BE2C (cell line): ENCODE results near the gene METTL15.
"Not testable (repeated sequence)": the region's sequence is repeated elsewhere in the genome, so short reads cannot be mapped to it uniquely, and the experiment has no call there.

ENCODE experiments used
- DNase-seq: peaks from one replicate; pipeline ENCODE4 v3.0.0-alpha.2; 2020
- H3K27me3 ChIP-seq: fragments of 250-450 bp; sonication (Bioruptor Pico); 2 replicates; pipeline ENCODE4 v1.5.1; 2020; ENCODE audit warnings: mild to moderate bottlenecking
- H3K36me3 ChIP-seq: fragments of 250-450 bp; sonication (Bioruptor Pico); 2 replicates; pipeline ENCODE4 v1.5.1; 2020; ENCODE audit warnings: mild to moderate bottlenecking
- H3K4me1 ChIP-seq: fragments of 250-450 bp; sonication (Bioruptor Pico); 2 replicates; pipeline ENCODE4 v1.5.1; 2020
- H3K4me3 ChIP-seq: 2 replicates; pipeline ENCODE4 v1.5.1; 2011; ENCODE audit warnings: low read depth, low read length
- H3K9me3 ChIP-seq: fragments of 250-450 bp; sonication (Bioruptor Pico); 2 replicates; pipeline ENCODE4 v1.5.1; 2020
- CTCF ChIP-seq: IDR thresholded peaks from 2 replicates; pipeline ENCODE4 v1.5.1; 2012; ENCODE audit warnings: mild to moderate bottlenecking, low read depth, low read length

Gene METTL15

DNA sequence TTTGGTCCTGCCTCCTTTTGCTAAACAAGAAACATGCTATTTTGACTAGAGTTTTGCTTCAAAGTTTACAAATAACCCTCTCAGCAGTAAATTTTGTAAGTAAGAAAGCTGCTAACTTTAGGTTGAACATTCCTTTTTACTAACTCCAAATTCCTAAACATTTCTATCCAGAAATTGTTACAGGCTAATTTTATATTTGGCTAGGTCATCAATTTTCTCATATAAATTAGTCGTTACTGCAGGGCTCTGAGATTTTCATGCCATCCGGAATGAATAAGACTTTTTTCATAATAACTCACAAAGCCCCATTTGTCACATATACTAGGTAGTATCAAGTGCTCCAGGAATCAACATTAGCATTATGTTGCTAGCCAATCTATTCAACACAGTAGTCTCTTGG is 143.1 kb downstream of the METTL15 start:
- no peaks in the 10 kb centered on the region for H3K9me3 ChIP-seq
- no peaks in the 10 kb centered on the region for H3K27me3 ChIP-seq
- no peak overlapping the region for H3K4me3 ChIP-seq
- H3K4me1 ChIP-seq = no peaks in the 10 kb centered on the region
- TF ChIP-seq CTCF = no peak
- DNase-seq = no peak
- H3K36me3 ChIP-seq = no peaks in the 10 kb centered on the region

DNA sequence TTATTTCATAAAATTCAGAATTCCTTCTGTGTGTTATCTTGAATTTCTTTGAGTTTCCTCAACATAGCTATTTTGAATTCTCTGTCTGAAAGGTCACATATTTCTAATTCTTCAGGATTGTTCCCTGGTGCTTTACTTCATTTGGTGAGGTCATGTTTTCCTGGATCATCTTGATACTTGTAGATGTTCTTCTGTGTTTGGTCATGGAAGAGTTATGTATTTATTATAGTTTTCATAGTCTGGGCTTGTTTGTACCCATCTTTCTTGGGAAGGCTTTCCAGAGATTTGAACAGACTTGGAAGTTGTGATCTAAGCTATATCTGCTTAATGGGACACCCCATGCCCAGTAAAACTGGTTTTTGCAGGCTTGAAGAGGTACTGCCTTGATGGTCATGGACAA is 149.6 kb downstream of the METTL15 start:
- TF ChIP-seq CTCF = no peak
- no peak for DNase-seq
- Histone ChIP-seq H3K36me3 (no peaks in the 10 kb centered on the region), H3K4me3 (no peak overlapping the region), H3K27me3 (no peaks in the 10 kb centered on the region), H3K4me1 (no peaks in the 10 kb centered on the region), H3K9me3 (no peaks in the 10 kb centered on the region)

- H3K36me3 ChIP-seq = no peaks in the 10 kb centered on the region
- no peak for TF ChIP-seq CTCF
- no peaks in the 10 kb centered on the region for H3K27me3 ChIP-seq
- H3K9me3 ChIP-seq = no peaks in the 10 kb centered on the region
- H3K4me3 ChIP-seq = no peak overlapping the region
- no peaks in the 10 kb centered on the region for H3K4me1 ChIP-seq
- no peak for DNase-seq
Observed at GRCh38 chr11:28259177-28259843, 151.1 kb downstream of the METTL15 start.

GRCh38 chr11:28268925-28269324 is 160.7 kb downstream of the METTL15 start:
- H3K36me3 ChIP-seq = no peaks in the 10 kb centered on the region
- no peak for DNase-seq
- H3K27me3 ChIP-seq = no peaks in the 10 kb centered on the region
- H3K4me3 ChIP-seq = no peak overlapping the region
- TF ChIP-seq CTCF = no peak
- no peaks in the 10 kb centered on the region for H3K9me3 ChIP-seq
- no peaks in the 10 kb centered on the region for H3K4me1 ChIP-seq

- no peak overlapping the region for H3K4me3 ChIP-seq
- TF ChIP-seq CTCF = no peak
- no peak for DNase-seq
- no peaks in the 10 kb centered on the region for H3K27me3 ChIP-seq
- H3K36me3 ChIP-seq = no peaks in the 10 kb centered on the region
- no peaks in the 10 kb centered on the region for H3K9me3 ChIP-seq
- no peaks in the 10 kb centered on the region for H3K4me1 ChIP-seq
Observed at GRCh38 chr11:28269586-28269985, 161.4 kb downstream of the METTL15 start.

- DNase-seq, H3K9me3 ChIP-seq, H3K4me1 ChIP-seq, H3K4me3 ChIP-seq, H3K27me3 ChIP-seq, H3K36me3 ChIP-seq: not testable (repeated sequence)
Observed at GRCh38 chr11:28272247-28272646, 164.1 kb downstream of the METTL15 start.

DNA sequence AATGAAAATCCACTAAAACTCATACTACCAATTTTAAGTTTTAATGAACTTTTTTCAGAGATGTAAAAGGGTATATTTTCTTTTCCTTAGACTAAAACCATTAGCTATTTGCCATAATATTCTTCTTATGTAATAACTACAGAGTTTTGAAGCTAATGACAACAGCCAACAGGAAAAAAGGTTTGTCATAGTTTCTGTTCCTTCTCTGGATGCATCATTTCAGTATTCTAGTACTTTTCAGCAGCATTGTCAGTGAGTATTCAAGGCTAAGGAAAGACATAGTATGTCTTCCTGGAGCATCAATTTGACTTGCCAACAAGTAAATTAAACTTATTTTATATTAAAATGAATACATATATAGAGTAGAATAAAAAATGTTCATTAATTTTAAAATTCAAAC is 166.0 kb downstream of the METTL15 start:
- TF ChIP-seq CTCF = no peak

More for the DNA sequence above, 166.0 kb downstream of the METTL15 start:
- no peaks in the 10 kb centered on the region for H3K36me3 ChIP-seq
- H3K27me3 ChIP-seq = no peaks in the 10 kb centered on the region
- no peak overlapping the region for H3K4me3 ChIP-seq
- H3K9me3 ChIP-seq = no peaks in the 10 kb centered on the region
- H3K4me1 ChIP-seq = no peaks in the 10 kb centered on the region
- no peak for DNase-seq
